GM21717 (cell line): ENCODE measurements around the gene UGGT1.
"Not testable (repeated sequence)": the region's sequence is repeated elsewhere in the genome, so short reads cannot be mapped to it uniquely, and the experiment has no call there.

ENCODE experiments used
- ATAC-seq: cut with Tn5 transposase; IDR thresholded peaks from one replicate; pipeline ENCODE4 v1.9.1; 2021; ENCODE audit warnings: mild to moderate bottlenecking, moderate library complexity; ENCODE audit not compliant: unreplicated experiment

The UGGT1 gene

DNA sequence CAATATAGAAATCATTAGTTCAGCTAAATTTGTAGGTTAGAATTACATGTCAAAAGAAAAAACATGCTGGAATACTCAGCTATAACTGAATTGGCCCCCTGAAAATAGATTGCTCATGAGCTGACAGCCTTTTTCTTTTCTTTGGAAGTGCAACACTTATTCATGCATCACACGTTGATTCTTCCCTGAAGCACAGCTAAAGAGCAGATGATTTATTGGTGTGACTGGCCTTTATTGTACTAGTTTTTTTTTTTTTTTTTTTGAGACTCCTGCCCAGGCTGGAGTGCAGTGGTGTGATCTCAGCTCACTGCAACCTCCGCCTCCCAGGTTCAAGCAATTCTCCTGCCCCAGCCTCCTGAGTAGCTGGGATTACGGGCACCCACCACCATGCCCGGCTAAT lies 83.1 kb downstream of the UGGT1 start:
- not testable (repeated sequence) for ATAC-seq

DNA sequence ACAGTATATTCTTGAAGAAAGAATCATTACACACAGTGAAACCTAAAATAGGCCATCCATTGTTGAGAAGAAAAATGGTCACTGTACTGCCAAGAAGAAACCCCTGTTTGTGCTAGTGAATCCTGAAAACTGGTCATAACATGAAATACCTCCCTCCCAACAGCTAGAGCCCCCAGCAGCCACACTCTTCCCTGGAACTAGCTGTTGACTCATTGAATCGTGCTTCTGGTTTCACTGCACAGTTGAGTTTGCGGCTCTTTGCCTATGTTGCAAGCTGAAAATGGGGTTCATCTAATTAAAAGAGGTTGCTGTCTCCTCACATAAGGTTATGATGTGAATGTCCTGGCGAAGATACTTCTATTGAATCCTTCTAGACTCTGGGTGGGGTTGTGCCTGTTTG lies 86.3 kb downstream of the UGGT1 start:
- no peak for ATAC-seq

DNA sequence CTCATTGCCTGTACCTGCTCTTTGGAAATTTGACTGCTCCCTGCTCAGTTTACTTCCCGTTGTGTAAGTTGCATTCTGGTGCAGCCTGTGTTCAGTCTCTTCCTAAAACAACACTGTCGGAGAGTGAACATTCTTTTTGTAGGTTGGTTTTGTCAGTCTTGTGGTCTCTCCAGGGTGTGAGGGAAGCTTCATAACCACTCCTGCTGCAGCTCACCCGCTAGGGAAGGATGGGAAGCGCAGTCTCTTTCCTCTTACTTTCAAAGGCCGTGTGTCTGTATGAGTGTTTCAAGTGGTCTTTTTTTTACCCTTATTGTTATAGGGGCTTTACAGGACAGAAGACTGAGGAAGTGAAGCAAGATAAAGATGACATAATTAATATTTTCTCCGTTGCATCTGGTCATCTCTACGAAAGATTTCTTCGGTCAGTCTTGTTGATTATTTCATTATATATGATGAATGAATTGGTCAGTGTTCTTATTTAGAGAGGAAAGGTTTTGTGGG lies 87.2 kb downstream of the UGGT1 start:
- ATAC-seq, result no peak

DNA sequence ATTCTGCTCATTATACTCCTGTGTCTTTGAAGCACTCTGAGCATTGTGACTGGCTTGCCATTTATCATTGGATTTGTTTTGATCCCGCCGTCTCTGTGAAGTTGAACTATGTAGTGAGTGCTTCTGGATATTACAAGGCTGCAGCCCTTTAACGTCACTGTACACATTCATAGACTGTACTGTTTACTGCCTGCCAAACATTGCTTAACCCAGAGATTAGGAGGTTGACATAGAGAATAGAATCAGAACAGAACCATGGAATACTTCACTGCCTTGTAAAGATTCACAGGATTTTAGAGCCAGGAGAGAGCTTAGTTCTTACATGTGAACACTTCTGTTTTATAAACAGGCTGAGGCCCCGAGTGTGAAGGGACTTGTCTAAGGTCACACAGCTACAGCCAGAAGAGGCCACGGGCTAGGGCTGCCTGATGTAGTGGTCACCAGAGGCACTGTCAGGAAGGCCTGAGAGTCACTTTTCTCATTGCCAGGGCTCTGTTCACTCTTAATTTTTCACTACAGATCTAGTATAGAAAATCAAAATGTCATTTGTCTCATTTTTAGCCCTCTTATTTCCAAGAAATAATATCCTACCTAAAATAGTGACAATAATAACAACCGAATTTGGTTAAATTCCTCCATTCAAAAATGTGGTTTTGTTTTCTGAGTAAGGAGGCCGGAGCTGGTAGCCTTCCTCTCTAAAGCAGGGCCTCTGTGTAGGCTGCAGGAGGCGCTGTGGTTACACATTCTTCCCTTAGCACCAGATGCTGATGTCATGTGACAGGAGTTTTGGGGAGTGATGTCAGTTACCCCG lies 87.9 kb downstream of the UGGT1 start:
- no peak for ATAC-seq

DNA sequence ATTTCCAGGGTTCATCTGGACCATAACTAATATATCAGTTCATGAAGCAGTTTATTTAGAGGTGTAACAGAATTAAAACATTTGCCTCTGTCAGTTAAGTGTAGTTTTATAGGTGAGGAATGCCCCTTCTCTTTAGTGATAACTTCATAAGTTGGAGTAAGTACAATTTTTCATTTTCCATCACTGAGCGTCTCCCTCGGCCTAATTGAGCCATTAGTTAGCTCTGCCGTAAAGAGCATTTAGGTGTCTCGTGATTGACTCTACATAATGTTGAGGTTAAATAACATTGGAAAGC lies 88.4 kb downstream of the UGGT1 start:
- no peak for ATAC-seq

DNA sequence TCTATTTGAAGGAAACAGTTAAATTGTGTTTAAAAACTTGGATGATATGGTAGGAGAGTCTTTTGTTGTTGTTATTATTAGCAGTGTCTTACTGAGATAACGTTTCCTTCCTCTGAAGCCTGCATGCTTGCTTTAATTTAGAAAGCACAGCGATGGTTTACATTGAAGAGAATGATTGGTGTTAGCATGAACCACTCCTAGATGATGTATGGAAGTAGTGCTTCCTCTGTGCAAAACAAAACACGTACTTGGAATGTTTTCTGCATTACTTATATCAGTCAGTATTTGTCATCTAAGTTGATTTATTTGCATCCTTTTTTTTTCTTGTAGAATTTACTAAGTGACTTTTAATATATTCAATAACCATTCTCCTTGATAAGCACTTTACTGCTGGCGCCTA lies 89.0 kb downstream of the UGGT1 start:
- ATAC-seq, result no peak

GRCh38 chr2:128185576-128185975 lies 94.6 kb downstream of the UGGT1 start:
- ATAC-seq, result no peak

DNA sequence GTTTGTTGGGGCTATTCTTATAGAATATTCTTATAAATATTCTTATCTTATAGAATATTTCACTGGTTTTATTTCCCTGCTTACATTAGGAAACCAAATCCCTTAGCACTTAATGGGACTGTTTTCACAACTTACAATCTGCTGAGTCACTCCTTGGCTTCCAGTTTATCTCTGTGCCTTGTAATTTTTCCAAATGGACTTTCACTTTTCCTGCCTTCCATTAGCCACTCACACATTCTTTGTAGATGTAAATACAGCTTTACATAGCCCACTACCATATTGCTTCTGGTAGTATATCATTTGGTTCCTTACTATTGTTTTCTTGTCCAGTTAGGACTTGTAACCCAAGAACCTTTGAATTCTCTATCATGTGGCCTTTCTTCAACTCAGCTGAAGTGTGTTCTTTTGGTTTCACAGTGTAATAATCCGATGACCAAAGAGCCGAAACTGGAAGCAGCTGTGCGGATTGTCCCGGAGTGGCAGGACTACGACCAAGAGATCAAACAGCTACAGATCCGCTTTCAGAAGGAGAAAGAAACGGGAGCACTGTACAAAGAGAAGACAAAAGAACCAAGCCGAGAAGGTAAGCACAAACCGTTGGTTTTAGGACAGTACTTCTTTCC lies 96.1 kb downstream of the UGGT1 start:
- ATAC-seq, result no peak

DNA sequence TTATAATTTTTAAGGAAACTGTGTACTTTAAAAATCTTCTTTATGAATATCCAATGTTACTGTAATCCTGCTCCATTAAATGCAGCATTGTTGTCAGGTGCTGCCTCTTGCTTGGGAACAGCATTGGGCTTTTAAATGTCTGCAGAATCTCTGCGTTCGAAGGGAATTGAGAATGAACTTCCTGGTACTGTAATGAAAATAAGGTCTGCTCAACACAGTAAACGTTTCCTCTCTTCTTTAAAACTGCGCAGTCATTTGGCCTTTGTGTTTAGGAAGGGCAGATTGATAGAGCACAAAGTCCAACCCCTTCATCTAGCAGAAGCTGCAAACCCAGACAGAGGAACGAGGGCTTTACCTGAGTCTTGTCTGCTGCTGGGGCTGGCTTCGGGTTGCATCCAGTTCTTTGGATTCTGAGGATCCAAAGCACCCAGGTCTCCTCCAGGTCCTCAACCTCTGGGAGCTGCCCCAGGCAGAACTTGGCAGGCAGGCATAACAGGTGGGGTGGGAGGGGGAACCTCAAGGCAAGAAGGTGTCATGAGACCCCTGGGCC lies 104.5 kb downstream of the UGGT1 start:
- no peak for ATAC-seq

GRCh38 chr2:128196026-128196425 lies 105.0 kb downstream of the UGGT1 start:
- ATAC-seq, result no peak

GRCh38 chr2:128196471-128196931 lies 105.5 kb downstream of the UGGT1 start:
- ATAC-seq, result peak; percentile 55

DNA sequence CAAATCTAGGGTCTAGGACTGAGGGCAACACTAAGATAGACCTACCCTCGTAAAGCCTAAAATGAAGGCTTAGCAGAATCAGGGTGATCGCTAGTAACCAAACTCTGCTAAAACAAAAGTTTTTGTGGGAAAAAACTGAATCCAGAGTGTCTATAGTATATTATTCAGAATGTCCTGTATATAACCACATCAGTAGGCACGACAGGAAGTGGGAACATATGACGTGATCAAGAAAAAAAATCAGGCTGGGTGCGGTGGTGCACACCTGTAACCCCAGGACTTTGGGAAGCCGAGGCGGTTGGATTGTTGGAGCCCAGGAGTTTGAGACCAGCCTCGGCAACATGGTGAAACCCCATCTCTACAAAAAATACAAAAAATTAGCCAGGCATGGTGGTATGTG lies 106.1 kb downstream of the UGGT1 start:
- no peak for ATAC-seq

- ATAC-seq, result no peak
These were observed 107.7 kb downstream of the UGGT1 start for GRCh38 chr2:128198656-128199055.

GRCh38 chr2:128199141-128199540 lies 108.1 kb downstream of the UGGT1 start:
- ATAC-seq, result no peak

GRCh38 chr2:128202791-128203190 lies 111.8 kb downstream of the UGGT1 start:
- no peak for ATAC-seq

DNA sequence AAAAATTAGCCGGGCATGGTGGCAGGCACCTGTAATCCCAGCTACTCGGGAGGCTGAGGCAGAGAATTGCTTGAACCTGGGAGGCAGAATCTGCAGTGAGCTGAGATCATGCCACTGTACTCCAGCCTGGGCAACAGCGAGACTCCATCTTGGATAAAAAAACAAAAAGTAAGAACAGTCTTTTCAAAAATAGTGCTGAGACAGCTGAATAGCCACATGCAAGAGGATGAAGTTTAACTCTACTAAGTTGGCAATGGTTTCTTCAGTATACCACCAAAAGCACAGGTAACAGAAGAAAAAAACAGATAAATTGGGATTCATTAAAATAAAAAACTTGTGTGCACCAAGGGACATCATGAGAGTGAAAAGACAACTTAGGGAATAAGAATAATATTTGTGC lies 115.2 kb downstream of the UGGT1 start:
- no peak for ATAC-seq

GRCh38 chr2:128208023-128208422 lies 117.0 kb downstream of the UGGT1 start:
- ATAC-seq, result no peak

DNA sequence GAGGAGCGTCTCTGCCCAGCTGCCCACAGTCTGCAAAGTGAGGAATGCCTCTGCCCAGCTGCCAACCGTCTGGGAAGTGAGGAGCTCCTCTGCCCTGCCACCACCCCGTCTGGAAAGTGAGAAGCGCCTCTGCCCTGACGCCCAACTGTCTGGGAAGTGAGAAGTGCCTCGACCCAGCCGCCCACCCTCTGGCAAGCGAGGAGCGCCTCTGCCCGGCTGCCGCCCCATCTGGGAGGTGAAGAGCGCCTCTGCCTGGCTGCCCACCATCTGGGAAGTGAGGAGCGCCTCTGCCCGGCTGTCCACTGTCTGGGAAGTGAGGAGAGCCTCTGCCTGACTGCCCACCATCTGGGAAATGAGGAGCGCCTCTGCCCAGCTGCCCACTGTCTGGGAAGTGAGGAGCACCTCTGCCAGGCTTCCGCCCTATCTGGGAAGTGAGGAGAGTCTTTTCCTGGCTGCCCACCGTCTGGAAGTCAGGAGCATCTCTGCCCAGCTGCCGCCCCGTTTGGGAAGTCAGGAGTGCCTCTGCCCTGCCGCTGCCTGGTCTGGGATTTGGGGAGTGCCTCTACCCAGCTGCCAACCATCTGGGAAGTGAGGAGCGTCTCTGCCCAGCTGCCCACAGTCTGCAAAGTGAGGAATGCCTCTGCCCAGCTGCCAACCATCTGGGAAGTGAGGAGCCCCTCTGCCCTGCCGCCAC lies 117.8 kb downstream of the UGGT1 start:
- not testable (repeated sequence) for ATAC-seq

GRCh38 chr2:128214251-128214650 lies 123.3 kb downstream of the UGGT1 start:
- ATAC-seq, result no peak

DNA sequence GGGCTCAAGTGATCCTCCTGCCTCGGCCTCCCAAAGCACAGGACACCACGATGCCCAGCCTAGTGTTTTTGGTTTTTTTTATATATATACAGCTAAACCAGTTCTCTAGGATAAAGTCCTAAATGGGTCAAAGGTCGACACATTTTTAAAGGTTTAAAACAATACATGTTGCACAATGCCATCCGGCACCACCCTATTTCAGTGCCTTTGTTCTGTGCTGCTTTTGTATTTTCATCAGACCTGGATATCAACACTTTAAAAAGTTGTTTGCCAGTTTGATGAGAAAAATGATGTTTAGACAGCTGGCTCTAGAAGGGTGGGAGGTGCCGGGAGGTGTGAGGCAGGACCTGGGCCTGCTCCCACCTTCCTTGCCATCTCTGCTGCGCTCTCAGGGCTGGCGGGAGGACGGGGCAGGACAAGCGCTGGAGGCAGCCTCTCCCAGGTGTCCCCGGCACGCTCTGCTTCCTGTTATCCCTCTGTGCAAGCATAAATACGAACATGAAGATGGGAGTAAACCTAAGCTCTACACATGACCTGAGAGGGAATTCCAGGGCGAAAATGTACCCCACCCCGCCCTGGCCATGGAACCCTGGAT lies 124.0 kb downstream of the UGGT1 start:
- ATAC-seq, result no peak
